ENCODE measurements around the gene PLEKHF1.
A peak's percentile ranks its signal among the peaks of the same experiment; 100 is the strongest.

The PLEKHF1 gene

GRCh38 chr19:29635963-29636362, 29.3 kb upstream of the PLEKHF1 start:
- peak; percentile 32 for DNase-seq

- peak; percentile 44 for DNase-seq
These were observed 28.5 kb upstream of the PLEKHF1 start for GRCh38 chr19:29636553-29637360.

- no peak for DNase-seq
These were observed 26.2 kb upstream of the PLEKHF1 start for GRCh38 chr19:29639086-29639485.

- no peak for DNase-seq
These were observed 25.0 kb upstream of the PLEKHF1 start for GRCh38 chr19:29640231-29640630.

- DNase-seq: no peak
These were observed 23.7 kb upstream of the PLEKHF1 start for GRCh38 chr19:29641597-29641996.

- DNase-seq: no peak
These were observed 21.8 kb upstream of the PLEKHF1 start for GRCh38 chr19:29643361-29643935.

- no peak for DNase-seq
These were observed 21.1 kb upstream of the PLEKHF1 start for GRCh38 chr19:29644210-29644609.

- DNase-seq: no peak
These were observed 19.8 kb upstream of the PLEKHF1 start for GRCh38 chr19:29645491-29645867.

GRCh38 chr19:29645911-29646310, 19.4 kb upstream of the PLEKHF1 start:
- no peak for DNase-seq

- no peak for DNase-seq
These were observed 14.4 kb upstream of the PLEKHF1 start for GRCh38 chr19:29650772-29651387.

GRCh38 chr19:29651622-29652394, 13.5 kb upstream of the PLEKHF1 start:
- DNase-seq: no peak

- no peak for DNase-seq
These were observed 11.9 kb upstream of the PLEKHF1 start for GRCh38 chr19:29653398-29653797.

GRCh38 chr19:29655648-29656335, 9.5 kb upstream of the PLEKHF1 start:
- no peak for DNase-seq

GRCh38 chr19:29658221-29658991, 6.9 kb upstream of the PLEKHF1 start:
- DNase-seq: no peak

- no peak for DNase-seq
These were observed 4.4 kb upstream of the PLEKHF1 start for GRCh38 chr19:29660835-29661234.

- DNase-seq: no peak
These were observed 3.0 kb upstream of the PLEKHF1 start for GRCh38 chr19:29662278-29662603.

- peak; percentile 90 for DNase-seq
These were observed 2.5 kb upstream of the PLEKHF1 start for GRCh38 chr19:29662604-29663404.

- peak; percentile 92 for DNase-seq
These were observed 1.2 kb upstream of the PLEKHF1 start for GRCh38 chr19:29663861-29664752.

GRCh38 chr19:29664753-29665214, 477 bp upstream of the PLEKHF1 start:
- DNase-seq: no peak
